Activated CD8-positive, alpha-beta memory T cell treated with anti-CD3 and anti-CD28 coated beads, Interleukin-2, amount 50 U/mL, for 1 hour (primary cell): Measurements from ENCODE around the gene SPATA20.

ENCODE experiments used
- DNase-seq: peaks from one replicate; pipeline ENCODE4 v3.0.0-alpha.2; 2020; ENCODE audit errors: extremely low read depth

SPATA20 gene

GRCh38 chr17:50540560-50541401 is 6.2 kb upstream of the SPATA20 start:
- no peak for DNase-seq

- DNase-seq = no peak
Measured at GRCh38 chr17:50541402-50541715, 5.6 kb upstream of the SPATA20 start.

- peak; percentile 36 for DNase-seq
Measured at GRCh38 chr17:50541716-50542688, 5.0 kb upstream of the SPATA20 start.

- no peak for DNase-seq
Measured at GRCh38 chr17:50542795-50543774, 3.9 kb upstream of the SPATA20 start.

GRCh38 chr17:50544516-50544915 is 2.5 kb upstream of the SPATA20 start:
- no peak for DNase-seq

- DNase-seq = no peak
Measured at GRCh38 chr17:50545311-50545710, 1.7 kb upstream of the SPATA20 start.

GRCh38 chr17:50546701-50547034 is 306 bp upstream of the SPATA20 start:
- no peak for DNase-seq

GRCh38 chr17:50547736-50548083 is 736 bp downstream of the SPATA20 start:
- no peak for DNase-seq

GRCh38 chr17:50548831-50549230 is 1.9 kb downstream of the SPATA20 start:
- DNase-seq = no peak

GRCh38 chr17:50549256-50549941 is 2.4 kb downstream of the SPATA20 start:
- DNase-seq = no peak

GRCh38 chr17:50549969-50550368 is 3.0 kb downstream of the SPATA20 start:
- DNase-seq = no peak

GRCh38 chr17:50550661-50551432 is 3.9 kb downstream of the SPATA20 start:
- DNase-seq = no peak

- no peak for DNase-seq
Measured at GRCh38 chr17:50551433-50551815, 4.5 kb downstream of the SPATA20 start.

- no peak for DNase-seq
Measured at GRCh38 chr17:50551884-50552283, 4.9 kb downstream of the SPATA20 start.

GRCh38 chr17:50554201-50554600 is 7.2 kb downstream of the SPATA20 start:
- no peak for DNase-seq

GRCh38 chr17:50556803-50557202 is 9.8 kb downstream of the SPATA20 start:
- DNase-seq = no peak

- no peak for DNase-seq
Measured at GRCh38 chr17:50557630-50558029, 10.7 kb downstream of the SPATA20 start.

- no peak for DNase-seq
Measured at GRCh38 chr17:50558091-50558490, 11.1 kb downstream of the SPATA20 start.

- DNase-seq = no peak
Measured at GRCh38 chr17:50558581-50558940, 11.6 kb downstream of the SPATA20 start.

- DNase-seq = no peak
Measured at GRCh38 chr17:50558941-50559614, 12.1 kb downstream of the SPATA20 start.
